ENCODE data around the gene GIMAP8.
"Not testable (repeated sequence)": the region's sequence is repeated elsewhere in the genome, so short reads cannot be mapped to it uniquely, and the experiment has no call there.

Gene GIMAP8

DNA sequence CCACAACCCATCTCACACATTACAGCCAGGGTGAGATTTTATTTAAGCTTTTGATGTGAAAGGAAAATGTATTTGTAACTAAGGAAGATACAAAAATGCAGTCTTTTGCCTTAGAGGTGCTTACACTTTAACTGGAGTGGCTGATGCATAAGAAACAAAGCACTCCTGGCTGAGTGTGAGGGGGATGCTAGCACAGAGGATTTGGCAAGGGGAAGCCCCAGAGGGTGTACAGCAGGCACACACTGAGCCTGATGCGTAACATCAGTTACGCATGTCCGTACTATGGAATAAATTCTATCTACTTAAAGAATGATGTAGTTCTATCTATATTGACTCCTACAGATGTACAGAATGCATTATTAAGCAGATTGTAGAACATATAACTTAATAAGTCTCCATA is 17.8 kb downstream of the GIMAP8 start:
- DNase-seq: no peak

- no peak for DNase-seq
These were observed 21.5 kb downstream of the GIMAP8 start for GRCh38 chr7:150471886-150472285.

DNA sequence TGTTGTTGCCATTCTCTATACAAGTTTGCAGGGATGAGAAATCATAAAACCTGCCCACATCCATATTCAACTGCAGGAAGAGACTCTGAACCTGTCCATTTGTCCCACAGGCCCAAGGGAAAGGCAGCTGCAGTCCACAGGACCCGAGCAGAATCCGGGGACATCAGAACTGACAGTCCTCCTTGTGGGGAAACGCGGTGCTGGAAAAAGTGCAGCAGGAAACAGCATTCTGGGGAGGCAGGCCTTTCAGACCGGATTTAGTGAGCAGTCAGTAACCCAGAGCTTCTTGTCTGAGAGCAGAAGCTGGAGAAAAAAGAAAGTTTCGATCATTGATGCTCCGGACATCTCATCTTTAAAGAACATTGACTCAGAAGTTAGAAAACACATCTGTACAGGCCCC is 23.5 kb downstream of the GIMAP8 start:
- no peak for DNase-seq

- no peak for DNase-seq
These were observed 25.9 kb downstream of the GIMAP8 start for GRCh38 chr7:150476285-150476684.

DNA sequence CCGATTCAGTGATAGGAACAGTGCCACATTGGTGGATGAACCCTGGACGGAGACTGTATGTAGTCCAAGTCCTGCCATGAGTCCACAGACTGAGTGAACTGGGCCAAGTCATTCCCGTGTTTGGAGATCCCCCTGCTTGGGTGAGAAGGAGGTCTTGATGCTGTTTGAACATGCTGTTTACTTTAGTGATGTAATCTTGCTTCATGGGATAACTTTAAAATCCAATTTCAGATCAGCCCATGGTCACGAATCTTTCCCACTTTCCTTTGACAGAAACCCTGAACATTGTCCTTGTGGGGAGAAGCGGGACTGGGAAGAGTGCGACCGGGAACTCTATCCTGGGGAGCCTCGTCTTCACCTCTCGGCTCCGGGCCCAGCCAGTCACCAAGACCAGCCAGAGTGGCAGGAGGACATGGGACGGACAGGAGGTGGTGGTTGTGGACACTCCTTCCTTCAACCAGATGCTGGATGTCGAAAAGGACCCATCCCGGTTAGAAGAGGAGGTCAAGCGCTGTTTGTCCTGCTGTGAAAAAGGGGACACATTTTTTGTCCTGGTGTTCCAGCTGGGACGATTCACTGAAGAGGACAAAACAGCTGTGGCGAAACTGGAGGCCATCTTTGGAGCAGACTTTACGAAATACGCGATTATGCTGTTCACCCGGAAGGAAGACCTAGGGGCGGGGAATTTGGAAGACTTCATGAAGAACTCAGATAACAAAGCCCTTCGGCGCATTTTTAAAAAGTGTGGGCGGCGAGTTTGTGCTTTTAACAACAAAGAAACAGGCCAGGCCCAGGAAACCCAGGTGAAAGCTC is 26.6 kb downstream of the GIMAP8 start:
- no peak for DNase-seq

DNA sequence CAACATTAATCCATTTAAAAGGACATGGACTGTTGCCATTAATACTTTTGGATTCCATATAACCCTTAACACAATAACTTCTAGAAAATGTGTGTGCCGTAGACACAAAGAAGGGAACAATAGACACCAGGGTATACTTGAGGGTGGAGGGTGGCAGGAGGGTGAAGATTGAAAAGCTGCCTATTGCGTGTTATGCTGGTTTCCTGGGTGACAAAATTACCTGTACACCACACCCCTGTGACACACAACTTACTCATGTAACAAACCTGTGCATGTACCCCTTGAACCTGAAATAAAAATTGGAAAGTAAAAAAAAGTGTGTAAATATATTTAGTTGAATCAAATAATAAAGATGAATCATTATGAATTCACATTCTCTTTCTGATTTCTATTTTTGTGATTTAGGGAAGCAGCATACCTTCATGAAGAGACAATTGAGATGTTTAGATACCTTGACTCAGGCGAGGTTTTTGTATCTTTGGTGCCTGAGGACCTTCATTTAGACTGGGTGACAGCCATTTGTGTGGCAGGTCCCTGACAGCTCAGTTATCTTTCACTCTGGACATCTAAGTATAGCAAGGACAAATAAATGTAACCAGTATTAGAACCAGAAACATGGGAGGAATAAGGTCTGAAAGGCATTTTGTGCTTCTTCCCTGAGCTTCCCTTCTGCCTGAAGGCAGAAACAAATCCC is 28.7 kb downstream of the GIMAP8 start:
- DNase-seq: no peak

DNA sequence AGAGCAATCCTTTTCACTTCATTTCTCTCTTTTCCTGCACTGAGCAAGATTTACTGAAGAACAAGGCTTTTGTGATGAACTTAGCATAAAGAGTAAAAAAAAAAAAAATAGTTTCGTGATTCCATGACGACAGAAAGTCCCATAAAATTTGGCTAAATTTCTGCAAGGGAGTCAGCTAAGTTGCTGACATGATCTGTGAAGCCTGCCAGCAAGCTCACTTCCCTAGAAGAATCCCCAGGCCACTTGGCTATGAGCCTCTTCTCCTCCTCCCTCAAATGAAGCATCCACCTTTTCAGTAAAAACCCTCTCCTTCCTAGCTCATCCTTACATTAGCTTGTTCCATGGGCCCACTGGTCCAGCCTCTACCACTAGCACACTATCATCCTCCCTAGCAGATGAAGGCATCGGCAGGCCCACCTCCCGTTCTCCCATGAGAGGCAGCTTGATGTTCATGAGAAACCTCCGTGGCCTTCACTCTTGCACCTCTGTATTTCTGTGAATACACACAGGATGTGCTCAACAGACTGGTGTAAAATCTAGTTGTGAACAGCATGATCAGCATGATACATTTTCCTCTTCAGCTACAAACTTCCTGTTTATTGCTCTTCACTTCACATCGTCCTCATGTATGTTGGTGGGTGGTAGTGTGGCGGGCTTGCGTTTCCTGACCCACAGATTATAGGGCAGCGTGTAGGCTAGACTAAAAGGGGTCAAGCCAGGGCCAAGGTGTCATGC is 30.9 kb downstream of the GIMAP8 start:
- DNase-seq: no peak

DNA sequence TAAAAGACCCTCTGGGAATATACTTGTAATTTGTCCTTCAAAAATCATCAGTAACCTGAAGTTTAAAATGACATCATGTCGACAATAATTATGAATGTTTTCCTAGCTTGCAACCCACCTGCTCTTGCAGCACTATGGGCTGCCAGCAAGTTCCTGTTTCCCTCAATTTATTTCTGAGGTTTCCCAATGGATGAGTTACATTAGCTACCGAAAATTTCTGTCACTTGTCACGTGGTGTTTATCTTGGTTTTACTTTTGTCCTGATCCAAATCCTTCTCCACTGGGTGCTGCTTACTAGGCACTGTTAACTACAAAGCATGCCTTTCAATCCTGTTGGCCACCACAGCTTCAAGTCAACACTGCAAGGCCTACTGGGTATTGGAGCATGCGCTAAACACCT is 31.5 kb downstream of the GIMAP8 start:
- DNase-seq: no peak

DNA sequence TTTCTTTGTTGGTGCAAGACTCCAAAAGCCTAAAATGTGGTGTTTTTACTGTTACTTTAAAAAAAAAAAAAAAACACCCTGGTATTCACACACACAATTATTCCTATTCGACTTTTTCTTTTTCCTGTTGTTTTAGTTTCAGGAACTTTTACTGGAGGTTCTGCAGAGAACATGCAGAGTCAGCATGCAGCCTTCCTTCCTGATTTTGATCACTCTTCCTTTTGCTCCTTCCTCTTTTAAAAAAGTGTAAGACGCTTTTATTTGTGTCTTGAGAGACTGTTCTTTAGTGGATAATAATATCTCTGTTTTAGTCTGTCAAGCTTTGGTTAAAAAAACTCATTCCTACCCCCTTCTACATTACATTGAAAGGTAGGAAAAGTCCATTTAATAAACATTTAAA is 33.1 kb downstream of the GIMAP8 start:
- not testable (repeated sequence) for DNase-seq

DNA sequence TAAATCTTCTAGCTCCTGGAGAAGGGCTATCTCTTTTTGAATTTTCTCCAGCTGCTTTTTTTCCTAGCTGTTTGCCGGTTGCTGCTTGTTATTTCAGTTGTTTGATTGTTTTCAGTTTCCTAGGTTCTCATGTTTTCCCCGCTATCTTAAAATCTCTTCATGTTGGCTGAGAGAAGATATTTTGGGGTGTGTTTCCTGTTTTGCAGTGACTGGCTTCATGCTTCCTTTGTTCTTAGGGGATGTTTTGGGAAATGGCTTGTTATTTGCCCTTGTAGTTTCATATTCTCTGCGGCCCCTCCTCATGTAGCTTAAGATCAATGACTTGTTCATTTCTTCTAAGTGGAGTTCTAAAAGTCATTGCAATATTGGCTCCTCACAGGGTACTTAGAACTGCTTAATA is 33.6 kb downstream of the GIMAP8 start:
- DNase-seq: not testable (repeated sequence)

- DNase-seq: no peak
These were observed 37.2 kb downstream of the GIMAP8 start for GRCh38 chr7:150487625-150488024.

GRCh38 chr7:150489782-150490181 is 39.4 kb downstream of the GIMAP8 start:
- no peak for DNase-seq

- not testable (repeated sequence) for DNase-seq
These were observed 43.0 kb downstream of the GIMAP8 start for GRCh38 chr7:150493442-150493841.

DNA sequence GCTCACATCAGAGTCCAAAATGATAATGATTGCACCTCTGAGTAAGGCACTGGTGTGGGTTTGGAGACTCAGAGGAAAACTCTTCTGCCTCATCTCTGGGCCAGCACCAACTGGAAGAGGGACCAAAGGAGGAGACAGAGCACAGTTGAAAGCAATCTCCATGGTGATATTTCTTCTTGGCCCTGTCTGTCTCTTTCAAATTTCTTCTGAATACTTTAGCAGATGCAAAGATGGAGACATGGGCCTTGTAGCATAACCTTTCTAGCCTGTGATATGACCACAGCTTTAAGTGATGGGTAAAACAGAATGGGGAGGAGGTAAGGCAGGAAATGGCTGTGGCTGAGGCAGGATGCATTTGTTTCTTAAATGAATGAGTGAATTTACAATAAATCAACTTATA is 52.1 kb downstream of the GIMAP8 start:
- DNase-seq: no peak

GRCh38 chr7:150503155-150503554 is 52.7 kb downstream of the GIMAP8 start:
- DNase-seq: no peak

GRCh38 chr7:150503581-150503980 is 53.2 kb downstream of the GIMAP8 start:
- no peak for DNase-seq

DNA sequence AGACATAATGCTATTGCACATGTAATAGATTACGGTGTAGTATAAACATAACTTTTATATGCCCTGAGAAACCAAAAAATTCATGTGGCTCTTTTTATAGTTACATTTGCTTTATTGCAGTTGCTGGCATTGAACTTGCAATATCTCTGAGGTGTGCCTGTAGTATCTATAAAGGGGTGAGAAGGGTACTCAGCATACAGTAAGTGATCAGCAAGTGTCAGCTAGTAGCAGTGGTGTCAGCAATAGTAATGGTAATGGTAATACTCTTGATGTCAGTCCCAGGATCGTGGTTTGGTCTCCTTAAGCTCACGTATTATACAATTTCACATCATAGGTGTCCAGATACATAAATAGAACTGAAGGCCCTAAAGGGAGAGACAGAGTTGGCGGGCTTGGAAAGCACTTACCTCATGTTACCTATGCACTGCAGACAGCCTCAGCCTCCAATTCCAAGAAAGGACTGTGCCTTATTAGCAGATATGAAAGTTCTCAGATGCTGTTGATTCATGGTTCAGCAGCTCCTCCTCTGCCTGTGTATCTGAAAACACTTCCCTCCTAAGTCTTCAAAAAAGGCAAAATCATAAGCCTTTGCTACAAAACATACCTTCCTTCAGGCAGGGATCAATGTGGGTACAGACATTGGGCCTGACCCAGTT is 57.6 kb downstream of the GIMAP8 start:
- no peak for DNase-seq

GRCh38 chr7:150511048-150511447 is 60.6 kb downstream of the GIMAP8 start:
- DNase-seq: no peak

DNA sequence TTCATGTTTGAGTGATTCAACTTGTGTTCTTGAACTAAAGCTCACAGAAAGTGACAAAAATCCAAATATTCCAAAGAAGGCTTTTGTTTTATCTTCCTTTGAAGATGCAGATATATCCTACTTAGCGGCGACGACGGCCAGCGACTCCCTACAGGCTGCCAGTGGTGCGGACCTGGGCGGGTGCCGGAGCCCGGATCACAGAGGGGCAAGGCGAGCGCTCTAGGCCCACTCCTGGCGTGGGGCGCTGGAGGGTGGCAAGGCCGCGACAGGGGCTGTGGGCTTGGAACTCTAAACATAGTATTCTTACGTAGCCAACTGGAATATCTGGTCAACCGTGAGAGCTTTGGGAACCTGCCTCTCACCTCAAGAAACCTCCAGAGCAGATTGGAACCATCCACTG is 63.3 kb downstream of the GIMAP8 start:
- DNase-seq: no peak

GRCh38 chr7:150514748-150515222 is 64.4 kb downstream of the GIMAP8 start, which contains the start of gene GIMAP7:
Gene GIMAP7 (plus strand): TSS chr7:150514872. CDS start chr7:150519975, 5,103 bp downstream.
- DNase-seq: no peak

DNA sequence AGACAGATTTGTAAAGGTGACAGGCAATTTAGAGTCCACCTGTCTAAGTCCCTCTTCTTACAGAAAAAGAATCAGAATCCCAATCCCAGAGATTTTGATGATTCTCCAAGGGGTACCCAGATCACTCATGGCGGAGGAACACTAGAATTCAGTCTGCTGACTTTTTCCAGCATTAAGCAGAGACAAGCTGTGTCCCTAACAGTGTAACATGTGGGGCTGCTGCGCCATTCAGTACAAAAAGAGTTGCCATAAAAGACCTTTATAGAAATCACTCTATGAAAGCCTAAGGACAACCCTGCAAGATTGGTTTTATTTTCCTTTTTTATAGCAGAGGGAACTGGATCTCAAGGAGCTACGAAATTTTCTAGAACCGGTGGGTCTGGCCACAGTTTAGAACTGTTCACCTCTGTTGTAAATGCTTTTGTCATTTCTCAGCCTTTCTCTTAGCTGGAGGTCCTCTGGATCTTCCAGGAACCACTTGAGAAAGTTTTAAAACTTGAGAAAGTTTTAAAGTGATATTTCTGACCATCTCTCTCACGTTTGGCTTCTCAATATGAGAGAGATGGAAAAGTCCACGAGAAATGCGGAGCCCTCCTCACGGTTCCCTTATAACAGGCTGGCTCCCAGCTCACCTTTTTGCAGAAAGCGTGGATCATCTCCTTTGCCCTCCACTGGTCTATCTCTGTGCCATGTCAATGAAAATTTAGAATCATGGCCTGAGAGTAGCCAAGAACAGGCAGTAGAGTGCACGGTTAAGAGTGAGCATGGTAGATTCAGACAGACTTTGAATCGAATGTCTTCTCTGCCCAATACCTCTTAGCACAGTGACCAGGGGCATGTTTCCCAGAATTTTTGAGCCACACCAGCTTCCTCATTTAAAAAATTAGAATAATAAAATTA is 65.1 kb downstream of the GIMAP8 start:
- no peak for DNase-seq

Measured in COR-L47 (cell line).